ENCODE data around the gene RPP25L.

RPP25L gene

DNA sequence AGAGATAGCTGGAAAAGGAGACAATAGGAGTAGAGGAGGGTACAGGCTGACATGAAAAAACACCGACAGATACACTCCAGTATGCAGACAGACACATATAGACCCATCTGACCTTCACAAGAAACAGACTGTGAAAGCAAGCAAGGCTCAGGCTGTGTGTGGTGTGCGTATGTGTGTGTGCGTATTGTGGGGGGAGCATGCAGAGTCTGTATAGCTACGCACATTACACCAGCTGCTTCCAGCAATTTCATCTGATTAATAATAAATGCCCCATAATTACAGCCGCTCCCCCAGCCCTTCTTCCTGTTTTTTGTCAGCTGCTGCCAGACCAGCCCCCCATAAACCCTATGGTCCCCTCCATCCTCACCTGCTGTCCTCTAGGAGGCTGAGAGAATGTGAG, 29.1 kb downstream of the RPP25L start:
- DNase-seq = peak; percentile 62

GRCh38 chr9:34581318-34581717, 30.6 kb downstream of the RPP25L start:
- DNase-seq = no peak

- DNase-seq = no peak
Observed at GRCh38 chr9:34580358-34580757, 31.5 kb downstream of the RPP25L start.

- DNase-seq = no peak
Observed at GRCh38 chr9:34579808-34580163, 32.1 kb downstream of the RPP25L start.

- no peak for DNase-seq
Observed at GRCh38 chr9:34579104-34579807, 32.6 kb downstream of the RPP25L start.

DNA sequence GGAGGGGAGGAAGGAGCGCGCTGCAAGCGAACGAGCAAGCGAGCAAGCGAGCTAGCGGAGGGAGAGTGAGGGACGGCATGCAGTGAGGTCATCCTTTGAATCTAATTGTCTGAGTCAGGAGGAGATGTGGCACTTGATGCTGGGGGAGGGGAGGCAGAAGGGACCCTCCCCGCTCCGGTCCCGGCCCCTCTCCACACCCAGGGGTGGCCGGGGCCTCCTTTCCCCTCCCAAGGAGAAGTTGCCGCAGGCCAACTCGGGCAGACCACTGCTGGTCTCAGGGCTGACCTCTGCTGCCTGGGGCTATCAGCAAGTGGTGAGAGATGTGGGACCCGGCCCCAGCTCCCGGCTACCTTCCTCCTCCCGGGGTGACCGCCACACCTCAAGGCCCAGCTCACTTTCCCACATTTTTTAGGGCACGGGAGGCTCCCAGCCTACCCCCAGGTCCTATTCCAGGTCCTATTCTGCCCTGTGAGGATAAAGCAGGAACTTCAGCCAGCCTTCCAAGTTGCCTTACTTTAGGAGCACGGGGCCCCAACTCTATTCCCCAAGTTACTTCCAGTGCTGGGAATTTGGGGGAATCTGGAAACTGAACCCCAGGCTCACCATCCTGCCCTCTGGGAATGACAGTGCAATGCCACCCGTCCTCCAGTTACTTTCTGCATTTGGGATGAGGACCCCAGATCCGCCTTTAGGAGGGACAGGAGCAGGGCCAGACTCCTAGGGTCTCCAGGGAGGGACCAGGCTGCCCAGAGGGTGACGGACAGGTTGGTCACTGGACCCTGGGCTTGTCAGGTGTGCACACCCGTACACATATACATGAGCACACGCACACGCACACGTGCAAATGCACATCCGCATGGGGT, 33.4 kb downstream of the RPP25L start:
- peak; percentile 70 for DNase-seq

- peak; percentile 54 for DNase-seq
Observed at GRCh38 chr9:34577400-34578240, 34.3 kb downstream of the RPP25L start.

DNA sequence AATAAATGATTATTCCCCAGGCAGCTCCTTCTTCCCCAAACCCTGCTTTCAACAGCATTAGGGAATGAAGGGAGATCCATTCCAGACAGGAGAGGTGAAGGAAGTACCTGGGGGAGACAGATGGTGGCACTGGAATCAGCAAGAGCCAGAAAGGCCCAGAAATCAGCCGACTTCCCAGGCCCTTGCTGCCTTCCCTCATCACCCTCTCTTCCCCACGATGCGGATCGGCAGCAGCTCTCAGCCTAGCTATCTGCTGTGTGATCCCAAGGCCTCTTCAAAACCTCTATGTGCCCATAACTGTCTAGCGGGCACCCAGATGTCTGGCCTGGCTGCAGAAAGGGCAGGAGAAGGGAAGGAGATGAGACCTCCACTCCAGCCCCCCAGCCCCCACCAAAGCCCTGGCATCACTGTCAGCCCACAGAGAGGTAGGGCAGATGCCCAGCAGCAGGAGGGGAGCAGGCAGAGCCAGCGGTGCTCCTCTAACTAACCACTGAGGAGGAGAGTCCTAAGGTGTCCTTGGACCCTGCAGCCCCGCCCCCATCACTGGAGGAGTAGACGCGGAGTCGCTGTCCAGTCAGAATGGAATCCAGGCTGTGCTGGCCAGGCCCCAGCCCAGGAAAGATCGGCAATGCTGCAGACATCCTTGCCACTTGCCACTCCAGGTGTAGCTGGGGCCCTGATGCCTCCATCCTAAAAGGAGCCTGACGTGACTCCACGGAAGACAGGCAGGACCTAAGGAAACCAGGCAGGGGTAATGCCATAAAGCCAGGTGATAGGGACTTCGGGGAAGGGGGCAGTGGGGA, 35.1 kb downstream of the RPP25L start:
- DNase-seq = no peak

GRCh38 chr9:34575862-34576596, 35.9 kb downstream of the RPP25L start:
- no peak for DNase-seq

GRCh38 chr9:34575241-34575640, 36.7 kb downstream of the RPP25L start:
- no peak for DNase-seq

DNA sequence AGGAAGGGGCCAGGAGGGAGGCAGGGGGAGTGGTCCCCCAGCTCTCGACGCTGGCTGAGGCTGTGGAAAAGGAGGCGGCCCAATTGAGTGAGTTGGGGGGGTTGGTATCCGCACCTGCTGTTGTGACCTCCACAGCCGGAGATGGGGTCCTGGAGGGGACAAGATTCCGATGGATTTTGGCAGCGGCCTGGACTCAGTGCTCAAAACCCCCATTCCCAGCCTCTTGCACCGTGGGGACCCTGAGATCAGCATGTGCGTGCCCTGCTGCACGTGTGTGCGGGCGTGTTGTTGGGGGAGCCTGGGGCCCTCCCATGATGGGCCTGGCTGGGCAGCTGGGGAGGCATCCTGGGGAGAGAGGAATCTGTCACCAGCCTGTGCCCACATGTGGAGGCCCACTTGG, 37.3 kb downstream of the RPP25L start:
- no peak for DNase-seq

- DNase-seq = no peak
Observed at GRCh38 chr9:34573599-34574325, 38.1 kb downstream of the RPP25L start.

GRCh38 chr9:34572628-34573027, 39.3 kb downstream of the RPP25L start:
- no peak for DNase-seq

DNA sequence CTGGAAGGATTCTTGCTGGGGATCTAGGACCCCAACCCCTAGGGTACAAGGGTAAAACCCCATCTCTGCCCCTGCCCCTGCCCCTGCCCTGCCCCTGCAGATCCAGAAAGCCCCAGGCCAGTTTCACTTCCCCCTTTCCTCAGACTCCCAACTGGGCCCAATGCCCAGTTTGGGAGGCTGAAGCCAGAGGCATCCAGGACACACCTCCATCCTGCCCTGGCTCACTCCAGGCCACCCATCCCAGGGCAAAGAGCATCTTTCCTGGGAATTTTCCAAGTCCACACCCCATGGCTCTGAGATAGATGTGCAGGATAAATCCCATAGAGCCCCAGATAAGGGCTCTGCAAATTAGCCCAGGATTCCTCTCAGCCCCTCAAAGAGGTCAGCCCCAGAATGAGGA, 39.8 kb downstream of the RPP25L start:
- DNase-seq = no peak

DNA sequence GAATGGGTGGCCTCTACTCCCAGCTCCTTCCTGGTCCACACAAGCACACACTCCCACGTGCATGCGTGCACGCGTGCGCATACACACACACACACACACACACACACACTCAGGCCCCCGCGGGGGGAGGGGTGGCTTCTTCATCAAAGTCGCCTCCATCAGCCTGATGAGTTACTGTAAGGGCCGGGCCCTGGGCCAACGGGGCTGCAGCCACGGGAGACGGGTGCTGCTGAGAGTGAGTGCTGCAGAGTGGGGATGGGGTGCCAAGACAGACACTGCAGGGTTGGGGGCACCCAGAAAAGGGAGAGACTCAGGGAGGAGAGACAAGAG, 40.5 kb downstream of the RPP25L start:
- no peak for DNase-seq

DNA sequence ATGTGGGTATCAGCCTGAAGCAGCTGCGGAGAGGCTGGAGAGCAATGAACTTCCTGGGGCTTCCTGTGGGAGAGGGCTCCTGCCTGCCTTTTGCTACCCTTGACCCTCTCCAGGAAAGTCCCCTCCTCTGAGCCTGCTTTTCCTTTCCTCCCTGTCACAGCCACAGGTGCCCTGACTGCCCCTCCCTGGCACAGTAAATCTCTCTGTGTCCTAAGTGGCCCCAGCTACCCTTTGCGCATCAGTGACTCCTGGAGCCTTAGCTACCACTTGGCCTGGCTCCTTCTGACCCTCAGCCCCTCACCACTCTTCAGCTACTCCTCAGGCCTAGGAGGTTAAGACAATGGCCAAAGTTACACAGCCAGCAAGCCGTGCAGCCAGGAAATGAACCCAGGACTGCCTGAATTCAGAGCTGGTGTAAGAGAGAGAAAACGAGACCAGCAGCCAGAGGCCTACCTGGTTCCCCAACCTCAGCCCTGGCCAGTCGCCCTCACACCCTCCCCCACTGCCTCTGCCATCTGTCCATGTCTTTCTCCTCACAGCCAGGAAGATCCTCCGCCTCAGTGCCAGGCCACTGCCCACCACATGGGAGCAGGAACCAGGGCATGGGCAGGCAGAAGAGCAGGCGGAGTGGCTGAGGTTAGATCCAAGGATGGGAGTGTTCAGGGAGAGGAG, 41.0 kb downstream of the RPP25L start:
- no peak for DNase-seq

- DNase-seq = no peak
Observed at GRCh38 chr9:34570376-34570775, 41.5 kb downstream of the RPP25L start.

DNA sequence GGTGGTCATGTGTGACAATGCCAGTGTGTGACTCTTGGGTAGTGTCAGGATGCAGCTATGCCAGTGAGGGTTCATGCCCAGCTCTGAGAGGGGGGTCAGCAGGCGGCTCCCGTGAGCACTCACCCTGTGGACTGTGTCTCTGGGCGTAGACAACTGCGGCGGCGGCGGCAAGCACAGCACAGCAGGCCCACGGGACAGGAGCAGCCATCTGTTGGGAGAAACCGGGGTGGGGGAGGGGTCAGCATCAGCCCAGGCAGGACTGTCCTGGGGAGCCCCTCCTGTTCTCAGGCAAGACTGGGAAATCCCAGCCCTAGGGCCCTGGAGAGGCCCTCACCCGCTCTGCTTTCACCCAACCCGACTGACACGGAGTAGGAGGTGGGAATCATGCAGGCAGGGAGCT, 43.1 kb downstream of the RPP25L start:
- DNase-seq = no peak

DNA sequence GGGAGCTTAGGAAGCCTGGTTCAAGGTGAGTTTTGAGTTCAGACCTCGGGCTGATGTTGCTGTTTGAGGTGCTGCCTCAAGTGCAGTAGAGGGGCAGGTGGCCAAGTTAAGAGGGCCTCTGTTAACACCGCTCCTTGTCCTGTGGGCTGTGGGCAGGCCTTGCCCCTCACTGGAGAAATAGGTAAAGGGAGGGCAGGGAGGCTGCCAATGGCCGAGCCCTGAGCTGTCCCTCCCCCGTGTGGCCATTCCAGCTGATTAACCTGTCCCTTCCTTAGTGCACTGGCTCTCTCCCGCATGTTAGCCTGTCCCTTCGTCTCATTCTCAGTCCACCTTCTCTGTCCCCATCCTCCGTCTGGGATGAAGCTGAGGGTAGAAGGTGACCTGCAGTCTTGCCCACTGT, 43.8 kb downstream of the RPP25L start:
- no peak for DNase-seq

DNA sequence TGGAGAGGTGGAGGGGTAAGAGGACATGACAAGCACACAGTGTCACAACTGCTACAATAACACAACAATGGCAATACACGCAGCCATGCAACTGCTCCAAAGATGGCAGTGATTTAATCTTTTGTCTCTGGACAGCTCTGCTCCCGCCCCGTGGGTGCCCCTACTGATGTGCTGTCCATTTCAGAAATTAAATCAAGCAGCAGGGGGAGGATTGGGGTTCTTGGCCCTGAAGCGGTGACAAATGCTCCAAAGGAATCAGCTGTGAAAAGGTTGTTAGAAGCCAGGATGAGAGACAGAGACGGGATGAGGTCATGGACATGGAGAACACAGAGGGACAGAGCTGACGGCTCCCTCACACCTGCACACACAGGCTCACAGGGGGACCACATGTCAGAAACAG, 44.9 kb downstream of the RPP25L start:
- no peak for DNase-seq

DNA sequence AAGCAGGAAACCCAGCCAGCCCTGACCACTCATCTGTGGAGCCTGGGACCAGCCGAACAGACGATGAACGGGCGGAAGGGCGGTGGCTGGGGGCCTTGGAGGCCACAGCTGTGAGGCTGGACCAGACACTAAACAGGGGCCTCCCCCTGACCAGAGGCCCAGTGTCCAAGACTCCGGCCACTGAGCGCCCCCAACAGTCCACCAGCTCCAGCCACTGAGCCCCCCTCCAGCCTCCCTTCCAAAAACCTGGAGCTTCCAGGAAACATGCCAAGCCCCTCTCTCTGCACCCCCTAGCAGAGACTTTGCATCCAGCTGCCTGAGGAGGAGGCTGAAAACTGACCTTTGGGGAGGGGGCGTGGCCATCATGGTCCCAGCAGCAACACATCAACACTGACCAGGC, 45.6 kb downstream of the RPP25L start:
- no peak for DNase-seq
